Measurements from ENCODE around the gene RAD52.

The RAD52 gene

DNA sequence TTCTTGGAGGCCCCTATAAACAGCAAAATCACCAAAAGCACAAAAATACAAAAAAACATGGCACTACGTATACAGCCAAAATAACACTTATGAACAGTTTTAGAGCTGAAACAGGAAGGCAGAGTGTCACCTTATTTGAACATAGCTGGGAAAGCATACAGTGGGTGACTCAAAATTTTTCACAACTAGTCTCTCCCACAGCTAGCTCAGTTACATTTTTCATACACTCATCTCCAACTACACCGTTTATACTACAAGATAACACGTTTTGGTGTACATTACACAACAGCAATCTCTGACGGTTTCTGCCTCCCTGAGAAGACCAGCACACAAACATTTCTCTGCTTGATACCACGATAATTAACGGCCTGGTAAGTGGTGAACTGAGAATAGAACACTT, 2.9 kb downstream of the RAD52 start:
- H3K36me3 ChIP-seq (ENCODE audit: control insufficient read depth, insufficient read depth, low read length) = peaks cover 1% of the 10 kb centered on the region
- TF ChIP-seq, protein P1, sequence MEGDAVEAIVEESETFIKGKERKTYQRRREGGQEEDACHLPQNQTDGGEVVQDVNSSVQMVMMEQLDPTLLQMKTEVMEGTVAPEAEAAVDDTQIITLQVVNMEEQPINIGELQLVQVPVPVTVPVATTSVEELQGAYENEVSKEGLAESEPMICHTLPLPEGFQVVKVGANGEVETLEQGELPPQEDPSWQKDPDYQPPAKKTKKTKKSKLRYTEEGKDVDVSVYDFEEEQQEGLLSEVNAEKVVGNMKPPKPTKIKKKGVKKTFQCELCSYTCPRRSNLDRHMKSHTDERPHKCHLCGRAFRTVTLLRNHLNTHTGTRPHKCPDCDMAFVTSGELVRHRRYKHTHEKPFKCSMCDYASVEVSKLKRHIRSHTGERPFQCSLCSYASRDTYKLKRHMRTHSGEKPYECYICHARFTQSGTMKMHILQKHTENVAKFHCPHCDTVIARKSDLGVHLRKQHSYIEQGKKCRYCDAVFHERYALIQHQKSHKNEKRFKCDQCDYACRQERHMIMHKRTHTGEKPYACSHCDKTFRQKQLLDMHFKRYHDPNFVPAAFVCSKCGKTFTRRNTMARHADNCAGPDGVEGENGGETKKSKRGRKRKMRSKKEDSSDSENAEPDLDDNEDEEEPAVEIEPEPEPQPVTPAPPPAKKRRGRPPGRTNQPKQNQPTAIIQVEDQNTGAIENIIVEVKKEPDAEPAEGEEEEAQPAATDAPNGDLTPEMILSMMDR (IDR thresholded peaks at IDR 0.05; ENCODE audit: insufficient read depth, low read length, poor library complexity, severe bottlenecking) = no peak
- DNase-seq (ENCODE audit: extremely low read depth, insufficient read length) = no peak
- H3K27me3 ChIP-seq (replicated peaks; ENCODE audit: control insufficient read depth, insufficient read depth, low read length) = no peaks in the 10 kb centered on the region
- no peak overlapping the region for H3K4me3 ChIP-seq (replicated peaks; ENCODE audit: low read depth, low read length)

DNA sequence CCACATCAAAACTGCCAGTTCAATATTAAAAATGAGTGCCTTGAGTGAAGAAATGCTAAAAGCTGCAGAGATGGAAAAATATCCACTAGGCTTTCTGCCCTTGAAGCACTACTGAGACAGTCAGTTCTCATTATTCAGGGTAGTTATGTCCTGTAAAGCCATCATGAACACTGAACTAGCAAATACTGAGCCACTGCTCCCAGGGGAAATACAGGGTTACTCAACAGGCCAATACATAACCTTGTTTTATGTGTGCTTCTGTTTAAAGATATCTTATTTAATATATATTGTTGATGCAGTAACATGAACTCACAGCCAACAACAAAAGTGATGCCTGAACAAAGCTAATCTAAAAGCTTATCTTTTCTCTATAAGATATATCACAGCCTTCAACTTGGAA, 3.3 kb downstream of the RAD52 start:
- no peak for DNase-seq (ENCODE audit: extremely low read depth, insufficient read length)
- TF ChIP-seq, protein P1 (IDR thresholded peaks at IDR 0.05; ENCODE audit: insufficient read depth, low read length, poor library complexity, severe bottlenecking) = no peak
- Histone ChIP-seq H3K4me3 (replicated peaks; ENCODE audit: low read depth, low read length) (no peak overlapping the region), H3K36me3 (ENCODE audit: control insufficient read depth, insufficient read depth, low read length) (peaks cover 1% of the 10 kb centered on the region), H3K27me3 (replicated peaks; ENCODE audit: control insufficient read depth, insufficient read depth, low read length) (no peaks in the 10 kb centered on the region)

DNA sequence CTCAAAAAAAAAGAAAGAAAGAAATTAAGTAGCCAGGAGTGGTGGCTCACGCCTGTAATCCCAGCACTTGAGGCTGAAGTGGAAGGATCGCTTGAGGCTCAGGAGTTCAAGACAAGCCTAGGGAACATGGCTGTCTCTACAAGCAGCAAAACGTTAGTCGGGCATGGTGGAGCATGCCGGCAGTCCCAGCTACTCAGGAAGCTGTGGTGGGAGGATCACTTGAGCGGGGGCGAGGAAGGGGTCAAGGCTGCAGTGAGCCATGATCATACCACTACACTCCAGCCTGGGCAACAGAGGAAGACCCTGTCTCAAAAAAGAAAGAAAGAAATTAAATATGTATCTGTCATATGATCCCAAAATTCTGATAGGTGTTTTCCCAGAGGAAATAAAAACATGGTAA, 5.3 kb downstream of the RAD52 start:
- Histone ChIP-seq H3K27me3 (replicated peaks; ENCODE audit: control insufficient read depth, insufficient read depth, low read length) (no peaks in the 10 kb centered on the region), H3K36me3 (ENCODE audit: control insufficient read depth, insufficient read depth, low read length) (peaks cover 1% of the 10 kb centered on the region), H3K4me3 (replicated peaks; ENCODE audit: low read depth, low read length) (no peak overlapping the region)
- no peak for DNase-seq (ENCODE audit: extremely low read depth, insufficient read length)
- TF ChIP-seq, protein P1 (IDR thresholded peaks at IDR 0.05; ENCODE audit: insufficient read depth, low read length, poor library complexity, severe bottlenecking) = no peak

DNA sequence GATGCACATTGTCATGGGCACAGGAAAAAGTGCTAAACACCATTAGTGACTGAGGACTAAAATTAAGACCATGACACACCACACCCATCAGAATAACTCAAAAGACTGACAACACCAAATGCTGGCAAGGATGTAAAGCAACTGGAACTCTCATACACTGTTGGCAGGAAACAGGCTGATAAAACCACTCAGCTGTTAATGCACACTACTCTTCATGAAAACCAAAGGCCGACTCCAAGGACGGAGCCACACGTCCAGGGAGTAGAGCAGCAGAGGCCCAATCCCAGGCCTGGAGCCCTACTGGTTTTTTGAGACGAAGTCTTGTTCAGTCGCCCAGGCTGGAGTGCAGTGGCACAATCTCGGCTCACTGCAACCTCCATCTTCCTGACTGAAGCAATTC, 6.4 kb downstream of the RAD52 start:
- H3K27me3 ChIP-seq (replicated peaks; ENCODE audit: control insufficient read depth, insufficient read depth, low read length) = no peaks in the 10 kb centered on the region
- TF ChIP-seq, protein P1 (IDR thresholded peaks at IDR 0.05; ENCODE audit: insufficient read depth, low read length, poor library complexity, severe bottlenecking) = no peak
- H3K4me3 ChIP-seq (replicated peaks; ENCODE audit: low read depth, low read length) = no peak overlapping the region
- no peak for DNase-seq (ENCODE audit: extremely low read depth, insufficient read length)
- peaks cover 1% of the 10 kb centered on the region for H3K36me3 ChIP-seq (ENCODE audit: control insufficient read depth, insufficient read depth, low read length)

DNA sequence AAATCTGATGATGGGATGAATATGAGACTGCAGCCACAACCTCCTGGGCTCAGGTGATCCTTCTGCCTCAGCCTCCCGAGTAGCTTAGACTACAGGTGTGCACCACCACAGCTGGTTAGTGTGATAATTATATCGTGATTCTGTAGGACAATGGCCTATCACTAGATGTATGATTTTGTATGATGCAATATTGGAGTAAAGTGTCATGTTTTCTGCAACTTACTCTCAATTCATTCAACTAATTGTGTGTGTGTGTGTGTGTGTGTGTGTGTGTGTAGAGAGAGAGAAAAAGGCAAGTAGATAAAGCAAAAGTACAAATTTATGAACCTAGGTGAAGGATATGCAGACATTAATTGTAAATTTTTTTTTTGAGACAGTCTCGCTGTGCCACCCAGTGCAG, 10.7 kb downstream of the RAD52 start:
- H3K4me3 ChIP-seq (replicated peaks; ENCODE audit: low read depth, low read length) = no peak overlapping the region
- TF ChIP-seq, protein P1 (IDR thresholded peaks at IDR 0.05; ENCODE audit: insufficient read depth, low read length, poor library complexity, severe bottlenecking) = no peak
- H3K36me3 ChIP-seq (ENCODE audit: control insufficient read depth, insufficient read depth, low read length) = no peaks in the 10 kb centered on the region

More for the DNA sequence above, 10.7 kb downstream of the RAD52 start:
- no peaks in the 10 kb centered on the region for H3K27me3 ChIP-seq (replicated peaks; ENCODE audit: control insufficient read depth, insufficient read depth, low read length)
- no peak for DNase-seq (ENCODE audit: extremely low read depth, insufficient read length)

All from GM06990 (cell line).